Fibroblast of peridontal ligament (primary cell): ENCODE data around the gene FOXN4.

ENCODE experiments used
- DNase-seq: peaks from one replicate; pipeline ENCODE4 v3.0.0-alpha.2; 2010; ENCODE audit errors: extremely low read depth

The FOXN4 gene

GRCh38 chr12:109284392-109284791 lies 24.7 kb downstream of the FOXN4 start:
- no peak for DNase-seq

GRCh38 chr12:109281452-109281851 lies 27.6 kb downstream of the FOXN4 start:
- DNase-seq = no peak

GRCh38 chr12:109279525-109279924 lies 29.6 kb downstream of the FOXN4 start:
- DNase-seq = no peak

GRCh38 chr12:109278912-109279311 lies 30.2 kb downstream of the FOXN4 start:
- DNase-seq = no peak

- peak; percentile 39 for DNase-seq
Observed at GRCh38 chr12:109277899-109278762, 31.0 kb downstream of the FOXN4 start.

GRCh38 chr12:109277255-109277898 lies 31.7 kb downstream of the FOXN4 start:
- no peak for DNase-seq

GRCh38 chr12:109276160-109276559 lies 32.9 kb downstream of the FOXN4 start:
- no peak for DNase-seq

GRCh38 chr12:109275173-109275572 lies 33.9 kb downstream of the FOXN4 start:
- DNase-seq = no peak

- no peak for DNase-seq
Observed at GRCh38 chr12:109274381-109274780, 34.7 kb downstream of the FOXN4 start.

- DNase-seq = no peak
Observed at GRCh38 chr12:109273354-109273753, 35.7 kb downstream of the FOXN4 start.

GRCh38 chr12:109271418-109271817 lies 37.7 kb downstream of the FOXN4 start:
- DNase-seq = no peak

- DNase-seq = no peak
Observed at GRCh38 chr12:109270494-109270893, 38.6 kb downstream of the FOXN4 start.

GRCh38 chr12:109269428-109269827 lies 39.7 kb downstream of the FOXN4 start:
- DNase-seq = no peak

- no peak for DNase-seq
Observed at GRCh38 chr12:109268896-109269295, 40.2 kb downstream of the FOXN4 start.

- DNase-seq = no peak
Observed at GRCh38 chr12:109267361-109267760, 41.7 kb downstream of the FOXN4 start.

- no peak for DNase-seq
Observed at GRCh38 chr12:109266106-109266879, 42.8 kb downstream of the FOXN4 start.

GRCh38 chr12:109264943-109265650 lies 44.0 kb downstream of the FOXN4 start:
- no peak for DNase-seq

- peak; percentile 29 for DNase-seq
Observed at GRCh38 chr12:109264095-109264942, 44.8 kb downstream of the FOXN4 start.

- no peak for DNase-seq
Observed at GRCh38 chr12:109263439-109263838, 45.6 kb downstream of the FOXN4 start.

GRCh38 chr12:109261939-109262338 lies 47.1 kb downstream of the FOXN4 start:
- no peak for DNase-seq

- DNase-seq = no peak
Observed at GRCh38 chr12:109261087-109261486, 48.0 kb downstream of the FOXN4 start.
